Gastrocnemius medialis (tissue), 4 donors: ENCODE results near the gene PPARA. TPM values are rescaled to one million over a fixed set of nuclear protein-coding genes. Genes with fewer than 3 reads are reported as not detected.
"Not testable (repeated sequence)": the region's sequence is repeated elsewhere in the genome, so short reads cannot be mapped to it uniquely, and the experiment has no call there.

Source experiments
- ATAC-seq, 2 donors: fragments of 150-250 bp; one replicate each; pipeline ENCODE4 v1.9.1; 2016
- DNase-seq, 2 donors: peaks; one replicate each; pipeline ENCODE4 v3.0.0-alpha.2; 2019
- H3K27ac ChIP-seq, 4 donors: fragments of 200-600 bp; sonication (generic); 1 replicate in 1 of 4; 2 replicates in 3 of 4; pipeline ENCODE4 v1.5.1; 2016 to 2018; ENCODE audit warnings: mild to moderate bottlenecking in 2 of 4, moderate library complexity in 1 of 4
- H3K27me3 ChIP-seq, 3 donors: fragments of 200-600 bp; sonication (generic) in 2 of 3; 1 replicate in 1 of 3; 2 replicates in 2 of 3; pipeline versions ENCODE4 v1.5.1 to v1.6.0; 2016 to 2019; ENCODE audit warnings: mild to moderate bottlenecking in 1 of 3, moderate library complexity in 1 of 3
- H3K36me3 ChIP-seq, 2 donors: fragments of 200-600 bp; sonication (generic) in 1 of 2; one replicate each; pipeline ENCODE4 v1.5.1; 2017 to 2018
- H3K4me1 ChIP-seq, 2 donors: fragments of 200-600 bp; sonication (generic) in 1 of 2; one replicate each; pipeline ENCODE4 v1.5.1; 2016 to 2017; ENCODE audit warnings: mild to moderate bottlenecking in 2 of 2
- H3K4me3 ChIP-seq, 4 donors: fragments of 200-600 bp; sonication (generic) in 3 of 4; 1 replicate in 1 of 4; 2 replicates in 3 of 4; pipeline ENCODE4 v1.5.1; 2016 to 2019; ENCODE audit warnings: mild to moderate bottlenecking in 2 of 4
- H3K9me3 ChIP-seq, 3 donors: fragments of 200-600 bp; sonication (generic) in 2 of 3; 1 replicate in 1 of 3; 2 replicates in 2 of 3; pipeline ENCODE4 v1.5.1; 2016 to 2019
- POLR2A ChIP-seq, 2 donors: fragments of 450-650 bp; IDR thresholded peaks; one replicate each; pipeline ENCODE4 v1.6.1; 2017; ENCODE audit warnings: antibody characterized with exemption in 2 of 2, mild to moderate bottlenecking in 2 of 2, moderate library complexity in 2 of 2
- in situ Hi-C, 4 donors: fragments of 200-750 bp; cut with MboI; loops; one replicate each; pipeline versions ENCODE4 v1.15.0 to v1.8.0; 2017; ENCODE audit warnings: low sequenced_read_pairs in 4 of 4
- intact Hi-C: fragments of 100-400 bp; cut with DNase I; formaldehyde crosslinking; loops from one replicate; pipeline ENCODE4 v1.15.1; 2023; ENCODE audit warnings: low total_unique reads
- total RNA-seq, 4 donors: library from RNA; depleted of rRNA; stranded (reverse); fragments of >200 nt; gene quantifications; one replicate each; pipeline versions ENCODE4 v1.1.0 to v1.2.3, GENCODE V29; 2016
- TF ChIP-seq, protein P1 (sequence below), 5 experiments: fragments of 450-650 bp in 3 of 5; fragments of 200-600 bp in 2 of 5; sonication (generic) in 2 of 5; IDR thresholded peaks in 4 of 5; conservative IDR thresholded peaks in 1 of 5; 1 replicate in 4 of 5; 2 replicates in 1 of 5; pipeline ENCODE4 v1.5.1; 2016 to 2019; ENCODE audit warnings: antibody characterized with exemption in 5 of 5, mild to moderate bottlenecking in 3 of 5, moderate library complexity in 3 of 5

Gene PPARA
- total RNA-seq, 4 donors from 2014 or later, result 29.6 to 74.8 (median 57.9) TPM

- Histone ChIP-seq H3K4me1 (peaks cover 0 to 10% of the 10 kb centered on the region in 2 donors), H3K27ac (peak overlapping the region in 1 of 4 donors; percentile 67), H3K4me3 (no peak overlapping the region), H3K27me3 (no peaks in the 10 kb centered on the region), H3K36me3 (no peaks in the 10 kb centered on the region), H3K9me3 (no peaks in the 10 kb centered on the region)
- no peak for TF ChIP-seq POLR2A (IDR thresholded peaks at IDR 0.05)
- TF ChIP-seq, protein P1, sequence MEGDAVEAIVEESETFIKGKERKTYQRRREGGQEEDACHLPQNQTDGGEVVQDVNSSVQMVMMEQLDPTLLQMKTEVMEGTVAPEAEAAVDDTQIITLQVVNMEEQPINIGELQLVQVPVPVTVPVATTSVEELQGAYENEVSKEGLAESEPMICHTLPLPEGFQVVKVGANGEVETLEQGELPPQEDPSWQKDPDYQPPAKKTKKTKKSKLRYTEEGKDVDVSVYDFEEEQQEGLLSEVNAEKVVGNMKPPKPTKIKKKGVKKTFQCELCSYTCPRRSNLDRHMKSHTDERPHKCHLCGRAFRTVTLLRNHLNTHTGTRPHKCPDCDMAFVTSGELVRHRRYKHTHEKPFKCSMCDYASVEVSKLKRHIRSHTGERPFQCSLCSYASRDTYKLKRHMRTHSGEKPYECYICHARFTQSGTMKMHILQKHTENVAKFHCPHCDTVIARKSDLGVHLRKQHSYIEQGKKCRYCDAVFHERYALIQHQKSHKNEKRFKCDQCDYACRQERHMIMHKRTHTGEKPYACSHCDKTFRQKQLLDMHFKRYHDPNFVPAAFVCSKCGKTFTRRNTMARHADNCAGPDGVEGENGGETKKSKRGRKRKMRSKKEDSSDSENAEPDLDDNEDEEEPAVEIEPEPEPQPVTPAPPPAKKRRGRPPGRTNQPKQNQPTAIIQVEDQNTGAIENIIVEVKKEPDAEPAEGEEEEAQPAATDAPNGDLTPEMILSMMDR (IDR thresholded peaks at IDR 0.05 in 4 of 5, conservative IDR thresholded peaks at IDR 0.05 in 1 of 5), result no peak
- ATAC-seq (no peak), DNase-seq (no peak)
- in situ Hi-C loops, result loop anchor here in 2 of 4 donors (10.0 to 25.0 kb wide), 2 partner anchors 186 to 409 kb away; partner anchors contain the start of gene CELSR1 (in 1 of the 2)
- intact Hi-C loops, result loop anchor here (10.0 kb wide), 1 partner anchor 416 kb away; no protein-coding TSS in a partner anchor
These were observed 21.7 kb upstream of the PPARA start for GRCh38 chr22:46128606-46129005.

DNA sequence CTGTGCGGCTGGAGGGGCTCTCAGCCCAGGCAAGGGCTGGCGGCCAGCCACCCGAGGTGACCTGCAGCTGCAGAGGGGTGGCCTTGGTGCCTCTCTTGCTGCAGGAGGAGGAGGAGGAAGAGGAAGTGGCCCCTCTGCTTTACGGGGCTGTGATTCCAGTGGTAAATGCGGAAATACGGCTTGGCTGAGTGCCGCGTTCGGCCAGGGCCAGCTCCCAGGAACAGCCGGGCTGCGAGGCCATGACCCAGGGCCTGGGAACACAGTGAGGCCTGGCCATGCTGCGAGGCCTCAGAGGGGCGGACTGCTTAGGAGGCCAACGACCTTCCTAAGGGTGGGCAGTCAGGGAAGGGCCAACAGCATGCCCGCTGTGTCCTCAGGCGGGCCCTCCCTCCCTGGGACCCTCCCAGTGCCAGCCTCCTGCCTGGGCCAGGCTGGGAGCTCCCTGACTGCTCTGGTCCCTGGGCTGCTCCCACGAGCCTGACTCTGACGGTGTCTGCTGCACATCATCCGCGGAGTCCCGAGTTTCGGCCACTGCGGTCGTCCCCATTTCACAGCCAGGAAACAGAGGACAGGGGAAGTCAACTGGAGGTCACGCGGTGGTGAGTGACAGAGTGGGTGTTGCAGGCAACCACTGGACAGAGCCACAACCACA is 20.8 kb upstream of the PPARA start:
- peak overlapping the region; percentile 44 to 67 (median 52) for H3K27ac ChIP-seq
- peaks cover 0 to 10% of the 10 kb centered on the region in 2 donors for H3K4me1 ChIP-seq
- intact Hi-C loops, result loop anchor here (10.0 kb wide), 1 partner anchor 415 kb away; no protein-coding TSS in a partner anchor
- no peak overlapping the region for H3K4me3 ChIP-seq
- in situ Hi-C loops, result loop anchor here in 2 of 4 donors (10.0 to 25.0 kb wide), 2 partner anchors 185 to 408 kb away; partner anchors contain the start of gene CELSR1 (in 1 of the 2)
- no peaks in the 10 kb centered on the region for H3K36me3 ChIP-seq
- ATAC-seq (peak; percentile 16), DNase-seq (peak in 1 of 2 donors; percentile 55)
- H3K9me3 ChIP-seq, result no peaks in the 10 kb centered on the region
- TF ChIP-seq POLR2A (IDR thresholded peaks at IDR 0.05), result no peak
- TF ChIP-seq, protein P1 (IDR thresholded peaks at IDR 0.05 in 4 of 5, conservative IDR thresholded peaks at IDR 0.05 in 1 of 5), result no peak
- no peaks in the 10 kb centered on the region for H3K27me3 ChIP-seq

- TF ChIP-seq, protein P1 (IDR thresholded peaks at IDR 0.05 in 4 of 5, conservative IDR thresholded peaks at IDR 0.05 in 1 of 5), result peak in 1 of 5 experiments; percentile 12
- no peak for TF ChIP-seq POLR2A (IDR thresholded peaks at IDR 0.05)
- DNase-seq (no peak), ATAC-seq (no peak)
- no peaks in the 10 kb centered on the region for H3K27me3 ChIP-seq
- H3K27ac ChIP-seq, result no peak overlapping the region
- intact Hi-C loops (no loop called here), in situ Hi-C loops (loop anchor here in 1 of 4 donors (25.0 kb wide), 1 partner anchor 406 kb away; the partner anchor contains the start of gene CELSR1)
- no peaks in the 10 kb centered on the region for H3K9me3 ChIP-seq
- no peak overlapping the region for H3K4me3 ChIP-seq
- no peaks in the 10 kb centered on the region for H3K36me3 ChIP-seq
- peaks cover 0 to 10% of the 10 kb centered on the region in 2 donors for H3K4me1 ChIP-seq
These were observed 19.2 kb upstream of the PPARA start for GRCh38 chr22:46131151-46131587.

DNA sequence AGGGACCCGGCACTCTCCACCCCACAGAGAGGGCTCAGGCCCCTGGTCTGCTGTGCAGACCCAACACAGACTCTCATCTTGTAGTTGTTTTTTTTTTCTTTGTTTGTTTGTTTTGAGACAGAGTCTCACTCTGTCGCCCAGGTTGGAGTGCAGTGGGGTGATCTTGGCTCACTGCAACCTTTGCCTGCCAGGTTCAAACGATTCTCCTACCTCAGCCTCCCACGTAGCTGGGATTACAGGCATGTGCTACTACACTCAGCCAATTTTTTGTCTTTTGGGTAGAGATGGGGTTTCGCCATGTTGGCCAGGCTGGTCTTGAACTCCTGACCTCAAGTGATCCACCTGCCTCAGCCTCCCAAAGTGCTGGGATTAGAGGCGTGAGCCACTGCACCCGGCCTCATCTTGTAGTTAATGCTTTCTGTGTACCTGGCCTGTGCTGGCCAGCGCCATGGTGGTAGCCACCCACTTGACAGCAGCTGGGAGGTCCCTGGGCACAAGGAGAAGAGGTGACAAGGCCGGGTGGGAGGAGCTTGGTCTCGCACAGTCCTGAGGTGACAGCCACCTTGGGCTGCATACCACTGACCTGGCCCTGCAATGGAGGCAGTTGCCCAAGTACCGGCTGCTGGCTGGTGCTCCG is 18.0 kb upstream of the PPARA start:
- in situ Hi-C loops, result loop anchor here in 1 of 4 donors (25.0 kb wide), 1 partner anchor 405 kb away; the partner anchor contains the start of gene CELSR1
- H3K27ac ChIP-seq, H3K4me3 ChIP-seq, H3K36me3 ChIP-seq, intact Hi-C loops, H3K27me3 ChIP-seq, DNase-seq, ATAC-seq, H3K9me3 ChIP-seq: not testable (repeated sequence)
- peaks cover 0 to 10% of the 10 kb centered on the region in 2 donors for H3K4me1 ChIP-seq
